ENCODE data around the gene VTI1A. TPM values are rescaled to one million over a fixed set of nuclear protein-coding genes. Genes with fewer than 3 reads are reported as not detected.

VTI1A gene
- total and polyA plus RNA-seq, 9 of the 15 experiments (the other 6 are each of a cell fraction or from before 2014, with no cell fraction given): 9.3 to 21.4 (median 16.0) TPM

DNA sequence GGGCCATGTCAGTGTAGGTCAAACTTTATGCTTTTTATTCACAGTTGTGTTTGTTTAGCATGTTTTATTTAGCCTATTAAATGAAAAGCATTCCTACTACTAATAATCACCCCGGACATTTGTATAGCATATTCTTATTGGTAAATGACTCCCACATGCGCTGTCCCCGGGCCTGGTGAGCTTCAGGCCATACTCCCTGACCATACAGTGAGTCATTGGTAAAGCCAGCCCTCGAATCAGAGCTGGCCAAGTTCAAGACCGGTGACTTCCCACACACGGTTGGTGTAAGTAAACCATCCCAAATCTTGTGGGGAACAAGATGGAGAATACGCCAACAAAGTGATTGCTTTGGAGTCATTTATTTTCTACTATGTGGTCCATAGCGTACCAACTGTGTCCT is 264.4 kb downstream of the VTI1A start:
- FAIRE-seq: no peak

DNA sequence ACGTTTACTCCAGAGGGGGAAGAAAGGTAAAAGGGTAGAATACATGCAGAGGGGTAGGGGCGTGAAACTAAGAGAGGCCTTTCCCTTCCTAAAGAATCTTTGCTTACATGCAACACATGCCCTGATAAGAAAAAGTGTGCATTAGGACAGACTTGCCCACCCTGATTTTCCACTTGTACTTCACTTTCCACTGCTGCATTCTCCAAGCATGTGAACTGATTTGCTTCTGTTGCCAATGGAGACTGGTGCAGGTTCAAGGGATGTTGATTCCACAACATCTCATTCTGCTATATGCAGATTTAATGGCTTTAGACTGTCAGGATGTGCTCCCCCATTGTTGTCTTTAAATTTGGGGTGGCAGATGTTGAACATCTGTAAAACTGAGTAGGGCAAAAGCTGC is 265.5 kb downstream of the VTI1A start:
- Histone ChIP-seq H3K4me3 (no peak overlapping the region), H3K4me2 (ENCODE audit: insufficient read depth, low read length) (no peak overlapping the region), H3K27ac (ENCODE audit: extremely low read depth, low read depth, low read length) (no peak overlapping the region), H4K20me1 (replicated peaks; ENCODE audit: control insufficient read depth, insufficient read depth, low read length) (no peaks in the 10 kb centered on the region), H2AFZ (ENCODE audit: low read depth, low read length) (no peak overlapping the region), H3K27me3 (ENCODE audit: control insufficient read depth in 2 of 2, insufficient read depth in 2 of 2, low read length in 2 of 2) (no peaks in the 10 kb centered on the region), H3K9me3 (replicated peaks; ENCODE audit: control insufficient read depth, insufficient read depth, low read depth, low read length) (no peaks in the 10 kb centered on the region), H3K9ac (ENCODE audit: insufficient read depth in 1 of 2, low read depth in 2 of 2, low read length in 2 of 2) (no peak overlapping the region), H3K4me1 (replicated peaks in 1 of 2; ENCODE audit: control insufficient read depth in 2 of 2, insufficient read depth in 2 of 2, low read length in 2 of 2) (no peaks in the 10 kb centered on the region), H3K9me1 (ENCODE audit: control insufficient read depth, insufficient read depth, low read length) (no peaks in the 10 kb centered on the region), H3K36me3 (ENCODE audit: control insufficient read depth, insufficient read depth, low read length) (no peaks in the 10 kb centered on the region), H3K79me2 (ENCODE audit: control insufficient read depth, insufficient read depth, low read length) (no peaks in the 10 kb centered on the region)
- ChIA-PET CTCF (ENCODE audit: low intra/inter-chr PET ratio) (no interaction called here), POLR2A (no interaction called here)
- intact Hi-C loops (cut with micrococcal nuclease): no loop called here
- BruUV-seq (replicated peaks): no TSS peak
- WGBS (ENCODE audit: insufficient coverage, low coverage, missing lambda C conversion rate): 40% methylated on average over 2 of the region's 2 CpGs
- FAIRE-seq (no peak), DNase-seq (ENCODE audit: extremely low read depth in 1 of 4, low spot score in 3 of 4) (no peak), ATAC-seq (no peak)
- in situ Hi-C loops (cut with MboI): no loop called here
- no peak for TF ChIP-seq ZNF699 (CRISPR knock-in tag; IDR thresholded peaks at IDR 0.05; ENCODE audit: insufficient replicate concordance)
- TF ChIP-seq, protein P1, sequence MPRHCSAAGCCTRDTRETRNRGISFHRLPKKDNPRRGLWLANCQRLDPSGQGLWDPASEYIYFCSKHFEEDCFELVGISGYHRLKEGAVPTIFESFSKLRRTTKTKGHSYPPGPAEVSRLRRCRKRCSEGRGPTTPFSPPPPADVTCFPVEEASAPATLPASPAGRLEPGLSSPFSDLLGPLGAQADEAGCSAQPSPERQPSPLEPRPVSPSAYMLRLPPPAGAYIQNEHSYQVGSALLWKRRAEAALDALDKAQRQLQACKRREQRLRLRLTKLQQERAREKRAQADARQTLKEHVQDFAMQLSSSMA (CRISPR knock-in tag; IDR thresholded peaks at IDR 0.05): no peak
- TF ChIP-seq ZNF695 (CRISPR knock-in tag; IDR thresholded peaks at IDR 0.05): no peak
- TF ChIP-seq ZNF124 (CRISPR knock-in tag; IDR thresholded peaks at IDR 0.05): no peak
- TF ChIP-seq MIER1 (IDR thresholded peaks at IDR 0.05; ENCODE audit: low read depth): no peak
- TF ChIP-seq KAT2B (IDR thresholded peaks at IDR 0.05; ENCODE audit: low read depth, low read length): no peak
- no peak for TF ChIP-seq PHF20 (IDR thresholded peaks at IDR 0.05; ENCODE audit: partially characterized antibody)
- TF ChIP-seq TCFL5 (CRISPR knock-in tag; conservative IDR thresholded peaks at IDR 0.05): no peak
- TF ChIP-seq, protein P2, sequence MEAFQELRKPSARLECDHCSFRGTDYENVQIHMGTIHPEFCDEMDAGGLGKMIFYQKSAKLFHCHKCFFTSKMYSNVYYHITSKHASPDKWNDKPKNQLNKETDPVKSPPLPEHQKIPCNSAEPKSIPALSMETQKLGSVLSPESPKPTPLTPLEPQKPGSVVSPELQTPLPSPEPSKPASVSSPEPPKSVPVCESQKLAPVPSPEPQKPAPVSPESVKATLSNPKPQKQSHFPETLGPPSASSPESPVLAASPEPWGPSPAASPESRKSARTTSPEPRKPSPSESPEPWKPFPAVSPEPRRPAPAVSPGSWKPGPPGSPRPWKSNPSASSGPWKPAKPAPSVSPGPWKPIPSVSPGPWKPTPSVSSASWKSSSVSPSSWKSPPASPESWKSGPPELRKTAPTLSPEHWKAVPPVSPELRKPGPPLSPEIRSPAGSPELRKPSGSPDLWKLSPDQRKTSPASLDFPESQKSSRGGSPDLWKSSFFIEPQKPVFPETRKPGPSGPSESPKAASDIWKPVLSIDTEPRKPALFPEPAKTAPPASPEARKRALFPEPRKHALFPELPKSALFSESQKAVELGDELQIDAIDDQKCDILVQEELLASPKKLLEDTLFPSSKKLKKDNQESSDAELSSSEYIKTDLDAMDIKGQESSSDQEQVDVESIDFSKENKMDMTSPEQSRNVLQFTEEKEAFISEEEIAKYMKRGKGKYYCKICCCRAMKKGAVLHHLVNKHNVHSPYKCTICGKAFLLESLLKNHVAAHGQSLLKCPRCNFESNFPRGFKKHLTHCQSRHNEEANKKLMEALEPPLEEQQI (IDR thresholded peaks at IDR 0.05): no peak
- TF ChIP-seq ETV5 (CRISPR knock-in tag; IDR thresholded peaks at IDR 0.05; ENCODE audit: low read depth): no peak
- TF ChIP-seq EWSR1 (IDR thresholded peaks at IDR 0.05; ENCODE audit: borderline replicate concordance, low read depth, partially characterized antibody): no peak
- TF ChIP-seq CEBPB (tag; IDR thresholded peaks at IDR 0.05): no peak

More for the DNA sequence above, 264.4 kb downstream of the VTI1A start:
- no TSS peak for BruUV-seq (replicated peaks)
- Histone ChIP-seq H3K9ac (ENCODE audit: insufficient read depth in 1 of 2, low read depth in 2 of 2, low read length in 2 of 2) (no peak overlapping the region), H3K79me2 (ENCODE audit: control insufficient read depth, insufficient read depth, low read length) (no peaks in the 10 kb centered on the region), H3K36me3 (ENCODE audit: control insufficient read depth, insufficient read depth, low read length) (no peaks in the 10 kb centered on the region), H2AFZ (ENCODE audit: low read depth, low read length) (no peak overlapping the region), H3K9me3 (replicated peaks; ENCODE audit: control insufficient read depth, insufficient read depth, low read depth, low read length) (no peaks in the 10 kb centered on the region), H3K27ac (ENCODE audit: extremely low read depth, low read depth, low read length) (no peak overlapping the region), H3K4me1 (replicated peaks in 1 of 2; ENCODE audit: control insufficient read depth in 2 of 2, insufficient read depth in 2 of 2, low read length in 2 of 2) (no peaks in the 10 kb centered on the region), H3K27me3 (ENCODE audit: control insufficient read depth in 2 of 2, insufficient read depth in 2 of 2, low read length in 2 of 2) (no peaks in the 10 kb centered on the region), H3K4me2 (ENCODE audit: insufficient read depth, low read length) (no peak overlapping the region), H4K20me1 (replicated peaks; ENCODE audit: control insufficient read depth, insufficient read depth, low read length) (no peaks in the 10 kb centered on the region), H3K4me3 (no peak overlapping the region), H3K9me1 (ENCODE audit: control insufficient read depth, insufficient read depth, low read length) (no peaks in the 10 kb centered on the region)
- ATAC-seq: no peak
- TF ChIP-seq ETV1 (tag; conservative IDR thresholded peaks at IDR 0.05; ENCODE audit: low read depth) (no peak), ZNF699 (CRISPR knock-in tag; IDR thresholded peaks at IDR 0.05; ENCODE audit: insufficient replicate concordance) (no peak), STAG1 (CRISPR knock-in tag; IDR thresholded peaks at IDR 0.05; ENCODE audit: borderline replicate concordance) (no peak), ZNF253 (CRISPR knock-in tag; conservative IDR thresholded peaks at IDR 0.05) (no peak)
- DNase-seq (ENCODE audit: extremely low read depth in 1 of 4, low spot score in 3 of 4): no peak
- intact Hi-C loops (cut with micrococcal nuclease): no loop called here
- ChIA-PET CTCF (ENCODE audit: low intra/inter-chr PET ratio) (no interaction called here), POLR2A (no interaction called here)
- in situ Hi-C loops (cut with MboI): no loop called here
- WGBS (ENCODE audit: insufficient coverage, low coverage, missing lambda C conversion rate): 75% methylated on average over 8 of the region's 8 CpGs

All from K562 (cell line).